GM21381 (cell line): ENCODE data around the gene CACNA1A.

Source experiments
- ATAC-seq: cut with Tn5 transposase; IDR thresholded peaks from one replicate; pipeline ENCODE4 v1.9.1; 2021; ENCODE audit warnings: mild to moderate bottlenecking, moderate library complexity; ENCODE audit not compliant: unreplicated experiment

Gene CACNA1A

DNA sequence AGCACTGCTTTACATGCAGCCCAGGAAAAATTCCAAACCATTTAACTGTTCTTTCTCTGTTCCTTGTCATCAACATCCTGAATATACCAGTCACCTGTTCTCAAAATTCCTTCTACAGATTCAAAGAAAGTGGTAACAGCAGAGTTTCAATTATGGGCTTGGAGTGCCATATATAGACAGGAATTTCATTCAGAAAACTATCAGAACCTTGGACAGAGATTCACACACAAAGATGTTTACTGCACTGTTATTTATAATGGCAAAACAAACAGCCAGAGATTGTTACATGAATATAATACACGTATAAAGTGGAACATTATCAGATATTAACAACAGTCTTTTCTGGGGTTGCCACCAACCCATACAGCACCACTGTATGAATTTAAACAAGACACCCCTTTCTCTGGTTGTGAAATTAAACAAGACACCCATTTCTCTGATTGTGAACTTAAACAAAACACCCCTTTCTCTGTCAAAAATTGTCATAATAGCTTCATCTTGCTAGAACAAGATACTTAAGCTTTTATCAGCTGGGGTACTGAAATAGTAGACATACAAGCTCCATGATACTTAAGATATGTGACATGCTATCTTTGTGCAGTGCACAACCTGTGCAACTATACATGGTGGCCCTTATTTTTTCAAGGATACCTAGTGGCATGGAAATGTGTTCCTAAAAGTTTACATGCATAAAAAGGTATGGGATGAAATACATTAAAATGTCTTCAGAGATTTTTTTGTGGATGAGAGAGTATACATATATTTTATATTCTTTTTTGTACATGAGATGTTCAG is 12.6 kb downstream of the CACNA1A start:
- no peak for ATAC-seq

DNA sequence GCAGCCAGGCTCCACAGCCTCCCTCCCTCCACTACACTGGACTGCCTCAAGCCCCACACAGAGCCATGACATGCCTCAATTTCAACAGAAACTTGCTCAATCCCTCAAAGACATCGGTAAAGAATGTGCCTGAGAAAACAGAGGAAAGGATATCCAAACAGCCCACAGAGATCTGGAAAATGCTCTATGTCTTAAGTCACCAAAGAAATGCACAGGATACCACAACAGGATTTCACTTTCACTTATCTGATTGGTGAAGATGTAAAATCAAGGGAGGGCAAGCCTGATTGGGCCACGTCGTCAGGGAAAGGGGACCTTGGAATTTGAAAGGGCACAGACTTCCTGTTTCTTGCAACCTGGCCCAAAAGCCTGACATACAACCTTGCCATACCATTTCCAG is 14.2 kb downstream of the CACNA1A start:
- no peak for ATAC-seq

DNA sequence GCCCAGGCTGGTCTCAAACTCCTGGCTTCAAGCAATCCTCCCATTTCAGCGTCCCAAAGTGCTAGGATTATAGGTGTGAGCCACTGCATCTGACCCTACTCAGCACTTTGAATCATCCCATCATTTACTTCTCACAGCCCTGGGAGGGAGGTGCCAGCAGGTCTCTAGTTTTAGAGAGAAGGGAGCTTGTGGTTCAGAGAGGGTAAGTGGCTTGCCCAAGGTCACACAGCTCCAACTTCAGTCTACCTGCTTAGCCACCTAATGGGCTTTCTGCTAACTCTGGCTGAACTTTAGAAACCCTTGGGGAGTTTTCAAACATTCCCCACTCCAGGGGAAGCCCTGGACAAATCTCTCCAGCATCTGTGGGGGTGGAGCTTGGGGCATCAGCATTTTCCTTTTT is 18.3 kb downstream of the CACNA1A start:
- ATAC-seq: no peak

DNA sequence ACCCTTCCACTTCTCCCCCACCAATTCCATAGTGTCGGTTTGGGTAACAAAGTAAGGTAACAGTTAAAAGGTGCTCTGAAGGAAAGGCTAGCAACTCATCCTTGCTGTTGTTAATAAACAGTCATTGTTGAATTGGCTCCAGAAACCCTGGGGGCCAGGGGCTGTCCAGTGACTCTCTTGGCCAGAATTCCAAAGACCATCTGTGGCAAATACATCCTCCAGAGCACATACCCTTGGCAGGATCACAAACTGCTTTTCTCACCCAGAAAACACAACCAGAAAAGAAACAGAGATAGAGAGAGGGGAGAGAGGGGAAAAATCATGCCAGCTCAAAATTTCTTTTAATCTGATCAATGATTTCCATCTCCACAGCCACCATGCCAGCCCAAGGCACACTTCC is 22.1 kb downstream of the CACNA1A start:
- no peak for ATAC-seq

DNA sequence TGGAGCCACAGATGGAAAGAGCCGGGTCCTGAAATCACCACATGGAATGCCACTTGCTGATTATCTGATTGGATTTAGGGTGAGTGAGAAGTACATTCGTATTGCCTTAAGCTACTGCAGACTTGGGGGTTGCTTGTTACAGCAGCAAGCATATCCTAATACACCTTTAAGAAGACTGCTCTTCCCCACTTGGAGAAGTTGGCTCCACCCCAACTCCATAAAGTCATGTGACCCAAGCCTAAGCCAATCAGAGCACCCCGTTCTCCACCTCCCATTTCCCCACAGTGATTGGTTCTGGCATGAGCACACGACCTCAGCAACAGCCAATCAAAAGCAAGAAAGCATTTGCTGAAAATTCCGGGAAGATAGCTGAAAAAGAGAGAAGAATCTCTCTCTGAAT is 23.1 kb downstream of the CACNA1A start:
- ATAC-seq: no peak

DNA sequence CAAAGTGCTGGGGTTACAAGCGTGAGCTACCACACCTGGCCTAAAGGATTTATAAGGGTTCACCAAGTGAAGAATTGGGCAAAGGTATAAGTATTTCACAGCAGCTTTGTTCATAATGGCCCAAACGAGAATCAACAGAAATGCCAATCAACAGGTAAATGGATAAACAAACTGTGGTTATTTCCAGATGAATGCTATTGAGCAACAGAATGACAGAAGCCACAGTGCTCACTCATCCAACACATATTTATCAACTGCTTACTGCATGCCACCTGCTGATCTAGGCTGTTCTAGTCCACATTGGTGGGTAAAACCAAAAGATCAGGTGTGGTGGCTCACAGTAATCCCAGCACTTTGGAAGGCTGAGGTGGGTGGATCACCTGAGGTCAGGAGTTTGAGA is 27.7 kb downstream of the CACNA1A start:
- no peak for ATAC-seq

DNA sequence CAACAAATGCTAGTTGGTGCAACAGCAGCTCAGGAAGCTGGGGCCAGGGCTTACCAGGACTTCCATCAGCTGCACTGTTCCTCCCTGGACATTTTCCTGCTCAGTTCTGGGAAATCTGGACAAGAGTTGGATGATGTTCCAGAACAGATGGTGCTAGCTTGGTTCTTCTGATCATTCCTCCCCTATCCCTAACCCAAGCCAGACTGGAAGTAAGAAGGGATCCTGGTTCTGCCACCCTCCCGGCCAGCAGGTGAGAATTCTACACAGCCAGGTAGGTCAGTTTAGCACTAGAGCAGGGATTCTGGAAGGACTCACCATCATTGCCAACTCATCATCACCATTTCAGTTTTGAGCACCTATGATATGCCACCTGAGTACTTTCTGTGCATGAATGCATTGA is 30.2 kb downstream of the CACNA1A start:
- no peak for ATAC-seq

DNA sequence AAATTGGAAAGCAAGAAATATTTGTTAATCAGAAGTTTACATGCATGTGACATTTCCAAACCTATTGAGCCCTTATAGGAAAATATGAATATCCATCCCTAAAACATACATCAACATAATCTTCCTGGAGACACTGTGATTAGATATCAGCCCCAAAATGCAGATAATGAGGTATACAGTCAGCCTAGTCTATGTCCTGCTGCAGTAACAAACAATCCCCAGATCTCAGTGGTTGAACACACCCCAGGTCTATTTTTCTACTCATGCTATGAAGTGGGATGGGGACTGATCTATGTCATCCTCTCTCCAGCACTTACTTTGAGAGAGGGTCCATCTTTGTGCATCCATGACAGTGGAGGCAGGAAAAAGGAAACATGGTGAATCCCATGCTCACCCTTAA is 31.2 kb downstream of the CACNA1A start:
- ATAC-seq: no peak

DNA sequence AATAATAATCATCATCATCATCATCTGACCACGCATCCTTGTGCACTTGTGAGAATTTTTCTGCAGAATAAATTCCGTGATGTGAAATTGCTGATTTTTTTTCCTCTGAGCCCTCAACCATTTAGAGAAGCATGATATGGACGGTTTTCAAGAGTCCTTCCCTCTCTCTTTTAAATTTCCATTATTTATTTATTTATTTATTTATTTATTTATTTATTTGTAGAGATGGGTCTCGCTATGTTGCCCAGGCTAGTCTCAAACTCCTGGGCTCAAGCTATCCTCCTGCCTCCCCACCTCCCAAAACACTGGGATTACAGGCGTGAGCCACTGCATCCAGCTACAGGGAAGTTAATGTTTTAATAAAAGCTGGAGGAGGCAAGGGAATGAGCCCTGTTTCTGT is 39.6 kb downstream of the CACNA1A start:
- ATAC-seq: no peak

DNA sequence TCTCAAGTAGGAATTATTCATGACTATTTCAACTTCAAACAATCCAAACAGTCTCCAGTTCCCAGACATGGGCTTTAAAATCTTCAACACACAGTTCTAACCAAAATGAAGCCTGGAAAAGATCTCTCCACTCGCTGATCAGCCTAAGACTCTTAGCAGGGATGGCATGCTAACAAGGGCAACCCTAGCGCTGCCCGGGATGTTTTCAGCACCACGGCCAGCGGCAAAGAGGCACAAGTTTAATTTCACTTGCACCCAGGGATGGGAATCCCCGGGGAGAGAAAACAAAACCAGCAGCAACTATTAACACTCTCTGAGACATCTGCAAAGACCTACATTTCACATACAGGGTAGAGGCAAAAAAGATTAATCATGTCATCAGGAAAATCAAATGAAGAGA is 43.0 kb downstream of the CACNA1A start:
- ATAC-seq: no peak

DNA sequence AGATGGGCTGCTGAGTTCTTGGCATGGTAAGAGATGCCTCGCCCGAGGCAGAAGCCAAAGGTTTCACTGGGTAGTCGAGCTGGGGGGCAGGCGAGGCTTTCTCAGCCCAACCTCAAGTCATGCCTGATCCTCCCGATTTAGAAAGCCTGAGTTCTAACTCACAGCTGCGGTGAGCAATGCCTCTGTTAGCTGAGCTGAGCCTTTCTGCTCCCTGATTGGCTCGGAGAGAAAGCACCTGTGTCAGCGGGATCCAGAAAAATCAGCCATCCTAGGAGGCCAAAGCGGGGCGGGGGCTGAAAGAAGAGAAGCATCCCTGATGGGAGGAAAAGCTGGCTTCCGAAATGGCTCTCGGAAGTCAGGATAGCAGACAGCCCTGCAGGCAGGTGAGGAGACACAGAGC is 44.7 kb downstream of the CACNA1A start:
- no peak for ATAC-seq

DNA sequence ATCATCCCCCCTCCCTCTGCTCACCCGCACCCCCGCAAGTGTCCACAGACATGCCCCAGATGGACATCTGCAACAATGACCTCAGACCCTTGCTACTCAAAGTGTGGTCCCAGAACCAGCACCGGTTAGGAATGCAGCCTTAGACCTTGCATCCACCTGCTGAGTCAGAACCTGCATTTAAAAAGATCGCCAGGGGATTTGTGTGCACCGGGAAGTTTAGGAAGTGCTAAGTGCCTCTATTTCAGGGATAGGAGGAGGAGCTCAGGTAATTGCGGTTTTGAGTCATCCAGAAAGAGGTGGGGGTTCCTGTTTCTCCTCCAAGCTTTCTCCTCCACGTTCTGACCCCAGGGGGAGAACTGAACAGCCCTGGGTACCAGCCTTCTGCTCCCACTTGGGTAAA is 46.2 kb downstream of the CACNA1A start:
- no peak for ATAC-seq

DNA sequence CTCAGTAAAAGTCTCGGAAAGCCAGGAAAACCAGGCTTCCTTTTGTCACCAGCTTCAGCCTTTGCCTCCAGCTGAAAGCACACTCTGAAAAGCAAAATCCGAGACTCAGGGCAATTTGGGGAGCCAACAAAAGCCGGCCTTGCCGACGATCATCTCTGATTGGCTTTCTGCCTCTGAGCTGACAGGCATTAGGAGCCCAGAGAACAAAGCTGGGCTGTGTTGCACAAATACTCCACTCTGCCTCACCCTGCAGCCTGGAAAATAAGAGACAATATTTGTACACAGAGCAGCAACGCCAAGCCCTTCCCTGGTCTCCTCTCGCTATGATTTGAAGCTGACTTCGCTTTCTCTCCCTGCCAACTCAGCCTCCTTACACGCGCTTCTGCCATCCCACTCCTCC is 46.9 kb downstream of the CACNA1A start:
- no peak for ATAC-seq

DNA sequence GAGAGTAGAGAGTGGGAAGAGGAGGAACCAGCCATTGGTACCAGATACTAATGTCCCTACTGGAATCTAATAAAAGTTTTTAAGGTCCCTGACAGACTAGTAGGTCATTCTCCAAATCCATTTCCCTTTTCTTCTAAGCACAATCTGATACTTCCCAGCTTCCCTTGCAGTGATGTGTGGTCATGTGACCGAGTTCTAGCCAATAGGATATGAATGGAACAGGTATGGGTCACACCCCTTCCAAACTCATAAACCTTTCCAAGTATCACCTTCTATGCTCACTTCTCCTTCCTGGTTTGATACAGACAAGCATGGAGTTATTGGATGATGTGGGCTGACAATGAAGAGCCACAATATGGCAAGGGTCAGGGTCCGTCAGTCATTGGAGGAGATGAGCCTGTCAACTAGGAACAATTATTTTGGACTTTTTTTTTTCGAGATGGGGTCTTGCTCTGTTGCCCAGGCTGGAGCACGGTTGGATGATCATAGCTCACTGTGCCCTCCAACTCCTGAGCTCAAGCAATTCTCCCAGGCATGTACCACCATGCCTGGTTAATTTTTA is 54.8 kb downstream of the CACNA1A start:
- no peak for ATAC-seq

DNA sequence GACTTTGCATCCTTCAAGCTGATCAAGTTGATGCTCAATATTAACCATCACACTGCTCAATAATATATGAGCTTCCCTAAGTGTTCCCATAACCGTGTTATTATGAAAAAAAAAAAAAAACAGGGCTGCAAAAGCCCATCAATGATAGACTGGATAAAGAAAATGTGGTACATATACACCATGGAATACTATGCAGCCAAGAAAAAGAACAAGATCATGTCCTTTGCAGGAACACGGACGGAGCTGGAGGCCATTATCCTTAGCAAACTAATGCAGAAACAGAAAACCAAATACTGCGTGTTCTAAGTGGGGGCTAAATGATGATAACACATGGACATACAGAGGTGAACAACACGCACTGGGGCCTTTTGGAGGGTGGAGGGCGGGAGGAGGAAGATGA is 58.3 kb downstream of the CACNA1A start:
- ATAC-seq: no peak

DNA sequence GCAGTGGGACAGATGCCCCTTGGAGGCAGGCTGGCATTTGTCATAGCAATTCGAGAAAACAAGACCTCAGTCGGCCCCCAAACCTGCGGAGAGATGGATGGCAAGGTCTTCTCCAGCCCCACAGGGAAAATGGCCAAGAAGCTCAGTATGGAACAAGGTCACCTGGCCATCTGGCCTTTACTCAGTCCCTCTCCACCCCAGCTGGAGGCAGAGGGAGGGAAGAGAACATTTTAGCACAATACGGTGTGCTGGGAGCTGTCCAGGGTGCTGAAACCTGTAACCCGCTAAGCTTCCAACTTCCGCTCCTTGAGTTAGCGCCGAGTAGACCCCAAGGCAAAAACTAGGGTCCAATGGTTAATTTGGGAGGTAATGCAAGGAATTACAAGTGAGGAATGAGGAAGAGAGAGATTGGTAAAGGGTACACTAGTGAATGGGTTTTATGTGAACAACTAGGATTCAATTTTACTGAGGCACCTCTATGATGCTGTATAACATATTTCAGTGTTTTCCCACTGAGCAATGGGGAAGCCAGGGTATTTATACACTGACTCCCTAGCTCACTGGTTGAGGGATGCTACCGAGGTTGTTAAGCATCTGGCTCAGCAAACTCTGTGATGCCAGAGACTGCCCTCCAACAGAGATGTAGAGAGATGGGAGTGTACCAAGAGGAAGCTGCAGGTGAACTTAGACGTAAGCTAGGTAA is 64.3 kb downstream of the CACNA1A start:
- no peak for ATAC-seq

DNA sequence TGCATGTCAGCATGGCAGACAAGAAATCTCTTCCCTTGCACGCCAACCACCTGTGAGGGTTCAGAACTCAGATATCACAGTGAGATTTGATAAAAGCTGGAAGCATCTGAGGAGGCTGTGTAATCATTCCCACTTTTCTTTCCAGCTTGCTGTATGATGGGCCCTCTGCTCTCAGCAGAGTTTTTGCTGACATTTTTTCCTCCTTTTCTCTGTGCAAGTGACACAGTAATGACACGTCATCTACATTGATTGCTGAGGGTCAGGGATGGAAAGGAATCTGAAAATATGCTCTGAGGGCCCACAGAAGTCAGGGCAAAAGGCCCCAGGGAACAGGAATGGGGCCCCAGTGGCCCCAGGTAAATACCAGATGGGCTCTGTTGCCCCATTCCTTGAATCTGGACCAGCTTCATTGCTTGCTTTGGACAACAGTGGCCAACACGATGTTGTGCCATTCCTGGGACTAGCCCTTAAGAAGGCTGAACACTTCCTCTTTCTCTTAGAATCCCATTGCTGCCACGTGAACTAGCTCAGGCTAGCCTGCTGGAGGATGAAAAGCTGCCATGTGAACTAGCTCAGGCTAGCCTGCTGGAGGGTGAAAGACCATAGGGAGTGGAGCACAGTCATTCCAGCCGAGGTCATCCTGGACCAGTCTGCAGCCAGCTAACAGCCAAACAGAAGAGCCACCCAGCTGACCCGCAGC is 68.2 kb downstream of the CACNA1A start:
- no peak for ATAC-seq

DNA sequence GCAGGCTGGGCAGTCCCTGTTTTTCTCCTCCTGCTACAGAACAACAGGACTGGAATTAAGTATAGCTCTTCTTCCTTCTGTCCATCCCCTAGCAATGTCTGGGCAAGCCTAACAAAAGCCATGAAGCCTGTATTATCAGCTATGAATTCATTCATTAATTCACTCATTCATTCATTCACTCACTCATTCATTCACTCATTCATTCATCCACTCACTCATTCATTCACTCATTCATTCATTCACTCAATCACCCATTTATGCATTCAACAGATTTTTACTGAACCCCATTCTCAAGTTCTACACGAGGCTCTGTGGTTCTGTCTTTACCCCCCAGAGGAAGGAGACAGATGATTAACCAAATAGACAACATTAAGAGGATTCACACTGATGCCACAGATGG is 69.9 kb downstream of the CACNA1A start:
- ATAC-seq: no peak

DNA sequence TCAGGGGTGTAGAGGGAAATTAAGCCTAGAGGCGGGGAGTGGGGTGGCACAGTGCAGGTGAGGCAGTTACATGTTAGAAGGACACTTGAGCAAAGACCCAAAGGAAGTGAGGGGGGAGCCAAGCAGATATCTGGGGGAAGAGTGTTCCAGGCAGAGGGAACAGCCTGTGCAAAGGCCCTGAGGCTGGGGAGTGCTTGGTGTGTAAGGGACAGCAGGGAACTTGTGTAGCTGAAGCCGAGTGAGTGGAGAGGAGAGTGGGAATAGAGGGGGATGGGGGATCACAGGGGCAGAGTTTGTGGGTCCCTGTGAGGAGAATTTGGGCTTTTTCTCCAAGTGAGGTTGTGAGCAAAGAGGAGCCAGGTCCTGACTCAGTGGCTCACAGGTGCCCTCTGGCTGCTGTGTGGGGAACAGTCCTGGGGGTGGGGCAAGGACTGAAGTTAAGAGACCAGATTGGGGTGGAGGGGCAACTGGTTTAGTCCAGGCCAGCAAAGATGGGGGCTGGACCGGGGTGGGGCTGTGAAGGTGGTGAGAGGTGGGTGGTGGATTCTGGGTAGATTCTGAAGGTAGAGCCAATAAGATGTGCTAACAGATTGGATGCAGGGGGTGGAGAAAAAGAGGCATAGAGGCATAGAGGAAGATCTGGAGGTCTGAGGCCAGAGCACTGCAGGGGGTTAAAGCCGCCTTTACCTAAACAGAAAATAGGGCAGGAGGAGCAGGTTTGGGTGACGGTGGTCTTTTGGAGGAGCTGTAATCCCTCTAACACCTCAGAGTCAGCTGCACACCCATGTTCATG is 75.3 kb downstream of the CACNA1A start:
- ATAC-seq: no peak

DNA sequence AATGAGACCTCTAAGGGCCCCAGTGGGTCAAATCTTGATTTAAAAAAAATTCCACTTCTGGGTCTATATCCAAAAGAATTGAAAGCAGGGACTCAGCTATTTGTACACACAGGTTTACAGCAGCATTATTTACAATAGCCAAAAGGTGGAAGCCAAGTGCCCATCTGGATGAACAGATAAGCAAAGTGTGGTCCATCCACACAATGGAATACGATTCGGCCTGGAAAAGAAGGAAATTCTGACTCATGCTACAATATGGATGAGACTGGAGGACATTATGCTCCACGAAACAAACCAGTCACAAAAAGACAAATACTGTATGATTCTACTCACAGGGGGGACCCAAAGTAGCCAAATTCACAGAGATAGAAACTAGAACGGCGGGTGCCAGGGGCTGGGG is 76.7 kb downstream of the CACNA1A start:
- ATAC-seq: no peak

DNA sequence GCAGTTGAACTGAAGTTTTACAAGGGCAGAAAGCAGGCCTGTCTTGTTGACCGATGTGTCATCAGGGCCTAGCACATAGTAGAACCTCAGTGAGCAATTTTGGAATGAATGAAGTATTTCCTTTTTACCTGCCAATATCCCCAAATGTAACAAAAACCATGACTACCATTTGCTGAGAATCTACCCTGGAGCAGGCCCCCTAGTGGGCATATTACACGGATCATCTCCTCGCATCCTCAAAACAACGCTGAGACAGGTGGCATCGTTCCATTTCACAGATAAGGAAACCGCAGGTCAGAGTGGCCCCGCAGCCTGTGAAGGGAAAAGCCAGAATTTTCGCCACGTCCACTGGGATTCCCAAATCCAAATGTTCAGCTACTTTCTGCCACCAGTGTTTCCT is 77.9 kb downstream of the CACNA1A start:
- ATAC-seq: no peak
